GM12878 (cell line): ENCODE data around the gene CDX1. TPM values are rescaled to one million over a fixed set of nuclear protein-coding genes. Genes with fewer than 3 reads are reported as not detected.

ENCODE experiments used
- ATAC-seq: fragments of 200-7000 bp; cut with Tn5 transposase; 3 replicates; pipeline ENCODE4 v1.9.1; 2020; ENCODE audit warnings: mild to moderate bottlenecking, moderate library complexity
- BruUV-seq: library from RNA; stranded (reverse); fragments of 400-500 nt; replicated peaks from 2 replicates; lab custom pipeline; 2021; lab: Mats Ljungman, UMichigan
- CTCF ChIA-PET: fragments of 300-600 bp; sonication (Branson Sonifier 250); formaldehyde crosslinking; extraction: SDS; loops from one replicate; lab custom pipeline; 2021; ENCODE audit warnings: inconsistent platforms; lab: Yijun Ruan, JAX
- POLR2A ChIA-PET: fragments of 350-600 bp; formaldehyde crosslinking; extraction: SDS; loops from one replicate; lab custom pipeline; 2021; ENCODE audit warnings: inconsistent platforms; lab: Charles Lee
- RAD21 ChIA-PET: fragments of 300-600 bp; sonication (Branson Sonifier 250); formaldehyde crosslinking; loops from one replicate; lab custom pipeline; 2023; ENCODE audit warnings: antibody characterized with exemption; ENCODE audit not compliant: unreplicated experiment; lab: Charles Lee
- SMC1A ChIA-PET: fragments of 300-600 bp; sonication (Branson Sonifier 250); formaldehyde crosslinking; loops from one replicate; lab custom pipeline; 2023; ENCODE audit not compliant: unreplicated experiment, uncharacterized antibody; lab: Charles Lee
- DNase-seq: peaks from one replicate; pipeline ENCODE4 v3.0.0-alpha.2; 2011; ENCODE audit warnings: low read depth, low spot score
- FAIRE-seq: peaks from 3 replicates; lab custom pipeline; 2011; peaks lifted over from hg19 to GRCh38; lab: Jason Lieb, UNC
- H2AFZ ChIP-seq: 2 replicates; pipeline ENCODE4 v1.6.0; 2011; ENCODE audit warnings: low read depth, low read length, control low read depth; ENCODE audit not compliant: control insufficient read depth
- H3K27ac ChIP-seq: 2 replicates; pipeline ENCODE4 v1.5.1; 2011; ENCODE audit warnings: control low read depth; ENCODE audit not compliant: control insufficient read depth, insufficient read depth
- H3K27me3 ChIP-seq, 2 experiments: replicated peaks in 1 of 2; 2 replicates each; pipeline versions ENCODE4 v1.6.0 to v1.6.1; 2011; ENCODE audit warnings: low read length in 1 of 2; ENCODE audit not compliant: control insufficient read depth in 2 of 2, insufficient read depth in 2 of 2
- H3K36me3 ChIP-seq, 2 experiments: 2 replicates each; pipeline ENCODE4 v1.5.1; 2011; ENCODE audit warnings: low read length in 1 of 2; ENCODE audit not compliant: control insufficient read depth in 2 of 2, insufficient read depth in 2 of 2
- H3K4me1 ChIP-seq: 2 replicates; pipeline ENCODE4 v1.6.1; 2011; ENCODE audit warnings: mild to moderate bottlenecking, low read length, moderate library complexity, mixed read lengths; ENCODE audit not compliant: control insufficient read depth, insufficient read depth
- H3K4me2 ChIP-seq: 2 replicates; pipeline ENCODE4 v1.6.0; 2011; ENCODE audit warnings: control low read depth; ENCODE audit not compliant: control insufficient read depth, insufficient read depth
- H3K4me3 ChIP-seq: fragments of 200-600 bp; sonication (generic); 2 replicates; pipeline ENCODE4 v1.5.1; 2016
- H3K79me2 ChIP-seq: 2 replicates; pipeline ENCODE4 v1.6.0; 2011; ENCODE audit warnings: low read length; ENCODE audit not compliant: control insufficient read depth, insufficient read depth
- H3K9ac ChIP-seq: 2 replicates; pipeline ENCODE4 v1.8.0; 2011; ENCODE audit warnings: low read length, control low read depth, mixed read lengths; ENCODE audit not compliant: control insufficient read depth, insufficient read depth
- H3K9me3 ChIP-seq: replicated peaks from 3 replicates; pipeline ENCODE4 v1.5.1; 2011; ENCODE audit warnings: mild to moderate bottlenecking, low read length; ENCODE audit not compliant: control insufficient read depth, insufficient read depth
- H4K20me1 ChIP-seq: 2 replicates; pipeline ENCODE4 v1.6.0; 2011; ENCODE audit not compliant: control insufficient read depth, insufficient read depth
- CEBPB ChIP-seq, 2 experiments: fragments of 150-350 bp in 1 of 2; IDR thresholded peaks; 2 replicates each; pipeline ENCODE4 v1.6.1; 2012 to 2014; ENCODE audit warnings: low read depth in 2 of 2, low read length in 2 of 2, borderline replicate concordance in 1 of 2, inconsistent platforms in 1 of 2
- CHD4 ChIP-seq: fragments of 200-600 bp; sonication (generic); IDR thresholded peaks from 2 replicates; pipeline ENCODE4 v1.6.1; 2016; ENCODE audit warnings: mild to moderate bottlenecking
- EGR1 ChIP-seq, 2 experiments: IDR thresholded peaks; 1 replicate in 1 of 2; 2 replicates in 1 of 2; pipeline ENCODE4 v1.6.1; 2011 to 2012; ENCODE audit warnings: low read depth in 2 of 2, low read length in 2 of 2, borderline replicate concordance in 1 of 2, mild to moderate bottlenecking in 1 of 2, moderate library complexity in 1 of 2
- EP300 ChIP-seq, 2 experiments: fragments of 150-350 bp in 1 of 2; IDR thresholded peaks; 2 replicates each; pipeline ENCODE4 v1.6.1; 2011 to 2012; ENCODE audit warnings: low read depth in 2 of 2, low read length in 2 of 2, borderline replicate concordance in 1 of 2, improper control_type of control experiment in 1 of 2, inconsistent platforms in 1 of 2; ENCODE audit not compliant: control insufficient read depth in 1 of 2
- JUND ChIP-seq: IDR thresholded peaks from 2 replicates; pipeline ENCODE4 v1.6.1; 2012; ENCODE audit warnings: low read depth, mild to moderate bottlenecking, low read length, improper control_type of control experiment, moderate library complexity
- MTA3 ChIP-seq: IDR thresholded peaks from 2 replicates; pipeline ENCODE4 v1.6.1; 2012; ENCODE audit warnings: low read length, inconsistent platforms, borderline replicate concordance
- NFXL1 ChIP-seq: fragments of 450-650 bp; IDR thresholded peaks from 2 replicates; pipeline ENCODE4 v1.6.1; 2017; ENCODE audit warnings: antibody characterized with exemption, mild to moderate bottlenecking, borderline replicate concordance
- RUNX3 ChIP-seq: IDR thresholded peaks from 2 replicates; pipeline ENCODE4 v1.6.1; 2012; ENCODE audit warnings: low read length, inconsistent platforms
- SMAD5 ChIP-seq: IDR thresholded peaks from 2 replicates; pipeline ENCODE4 v1.6.1; 2016; ENCODE audit warnings: antibody characterized with exemption, low read depth
- SUPT20H ChIP-seq: IDR thresholded peaks from 2 replicates; pipeline ENCODE4 v1.6.1; 2011; ENCODE audit warnings: low read depth, mild to moderate bottlenecking, low read length, moderate library complexity, borderline replicate concordance; ENCODE audit not compliant: control insufficient read depth
- ZNF217 ChIP-seq: fragments of 450-650 bp; IDR thresholded peaks from 2 replicates; pipeline ENCODE4 v1.6.1; 2017; ENCODE audit warnings: antibody characterized with exemption, mild to moderate bottlenecking
- WGBS: methylation state at CpG from one replicate; pipeline ENCODE4 v1.1.6; 2016; ENCODE audit warnings: low lambda C conversion rate; ENCODE audit not compliant: insufficient replicate concordance, insufficient coverage; ENCODE audit errors: missing lambda C conversion rate; 5-methylcytosine and 5-hydroxymethylcytosine counted together
- in situ Hi-C: fragments of 300-500 bp; cut with MboI; formaldehyde crosslinking; loops from 9 replicates; pipeline ENCODE4 v1.14.3; 2018; ENCODE audit warnings: mixed read lengths
- intact Hi-C: fragments of 100-400 bp; cut with micrococcal nuclease; formaldehyde crosslinking; loops from one replicate; pipeline ENCODE4 v1.14.2; 2022; ENCODE audit not compliant: unreplicated experiment
- polyA plus RNA-seq, 11 experiments: library from polyadenylated mRNA; depleted of rRNA in 4 of 11; unstranded in 6 of 11; stranded (reverse) in 5 of 11; fragments of >200 nt; fragmentation: Nextera tagmentation in 4 of 11; fragmentation: Illumina TruSeq in 1 of 11; extraction: Ambion mirVana in 4 of 11; extraction: Trizol in 1 of 11; gene quantifications; 1 replicate in 1 of 11; 2 replicates in 10 of 11; pipeline versions ENCODE4 v1.2.1 to v1.2.3, GENCODE V29; 2011 to 2016; ENCODE audit warnings: inconsistent platforms in 2 of 11, missing spikeins in 2 of 11, low read depth in 1 of 11
- total RNA-seq, 4 experiments: library from RNA; depleted of rRNA in 3 of 4; stranded (reverse); fragments of >200 nt in 3 of 4; fragmentation: Illumina TruSeq in 1 of 4; extraction: Trizol in 1 of 4; gene quantifications; 2 replicates each; pipeline versions ENCODE4 v1.2.1 to v1.2.3, GENCODE V29; 2013 to 2021
- TF ChIP-seq, protein P1 (sequence below): fragments of 150-350 bp; IDR thresholded peaks from 2 replicates; pipeline ENCODE4 v1.6.1; 2014; ENCODE audit warnings: mild to moderate bottlenecking, low read depth, low read length
- TF ChIP-seq, protein P2 (sequence below): fragments of 450-650 bp; IDR thresholded peaks from 2 replicates; pipeline ENCODE4 v1.6.1; 2014; ENCODE audit warnings: mild to moderate bottlenecking
- TF ChIP-seq, protein P3 (sequence below): fragments of 450-650 bp; IDR thresholded peaks from 2 replicates; pipeline ENCODE4 v1.6.1; 2018; ENCODE audit warnings: borderline replicate concordance, mild to moderate bottlenecking; ENCODE audit not compliant: partially characterized antibody

Gene CDX1
- total and polyA plus RNA-seq, 10 of the 15 experiments (the other 5 are each of a cell fraction or from before 2014, with no cell fraction given): not detected

DNA sequence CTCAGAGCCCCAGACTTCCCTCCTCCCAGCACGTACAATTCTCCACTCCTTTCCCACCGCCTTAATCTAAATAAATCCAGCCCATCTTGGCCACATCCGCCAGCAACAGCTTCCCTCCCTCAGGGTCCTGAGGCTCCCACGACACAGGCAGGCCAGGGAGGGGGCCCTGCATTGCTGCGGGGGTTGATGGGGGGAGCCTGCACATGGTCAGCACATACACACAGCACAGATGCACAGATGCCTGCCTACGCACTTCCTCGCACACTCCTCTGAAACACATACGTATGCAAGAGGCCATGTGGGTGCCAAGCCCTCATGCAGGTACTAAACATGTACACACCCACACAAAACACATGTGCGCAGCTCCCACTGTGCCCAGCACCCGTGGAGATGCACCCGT lies 25.7 kb upstream of the CDX1 start (continued):
- TF ChIP-seq NFXL1 (no peak), ZNF217 (no peak), CEBPB (IDR thresholded peaks at IDR 0.05; ENCODE audit: borderline replicate concordance in 1 of 2, low read depth in 2 of 2, low read length in 2 of 2) (no peak)
- TF ChIP-seq, protein P1, sequence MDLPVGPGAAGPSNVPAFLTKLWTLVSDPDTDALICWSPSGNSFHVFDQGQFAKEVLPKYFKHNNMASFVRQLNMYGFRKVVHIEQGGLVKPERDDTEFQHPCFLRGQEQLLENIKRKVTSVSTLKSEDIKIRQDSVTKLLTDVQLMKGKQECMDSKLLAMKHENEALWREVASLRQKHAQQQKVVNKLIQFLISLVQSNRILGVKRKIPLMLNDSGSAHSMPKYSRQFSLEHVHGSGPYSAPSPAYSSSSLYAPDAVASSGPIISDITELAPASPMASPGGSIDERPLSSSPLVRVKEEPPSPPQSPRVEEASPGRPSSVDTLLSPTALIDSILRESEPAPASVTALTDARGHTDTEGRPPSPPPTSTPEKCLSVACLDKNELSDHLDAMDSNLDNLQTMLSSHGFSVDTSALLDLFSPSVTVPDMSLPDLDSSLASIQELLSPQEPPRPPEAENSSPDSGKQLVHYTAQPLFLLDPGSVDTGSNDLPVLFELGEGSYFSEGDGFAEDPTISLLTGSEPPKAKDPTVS: no peak

DNA sequence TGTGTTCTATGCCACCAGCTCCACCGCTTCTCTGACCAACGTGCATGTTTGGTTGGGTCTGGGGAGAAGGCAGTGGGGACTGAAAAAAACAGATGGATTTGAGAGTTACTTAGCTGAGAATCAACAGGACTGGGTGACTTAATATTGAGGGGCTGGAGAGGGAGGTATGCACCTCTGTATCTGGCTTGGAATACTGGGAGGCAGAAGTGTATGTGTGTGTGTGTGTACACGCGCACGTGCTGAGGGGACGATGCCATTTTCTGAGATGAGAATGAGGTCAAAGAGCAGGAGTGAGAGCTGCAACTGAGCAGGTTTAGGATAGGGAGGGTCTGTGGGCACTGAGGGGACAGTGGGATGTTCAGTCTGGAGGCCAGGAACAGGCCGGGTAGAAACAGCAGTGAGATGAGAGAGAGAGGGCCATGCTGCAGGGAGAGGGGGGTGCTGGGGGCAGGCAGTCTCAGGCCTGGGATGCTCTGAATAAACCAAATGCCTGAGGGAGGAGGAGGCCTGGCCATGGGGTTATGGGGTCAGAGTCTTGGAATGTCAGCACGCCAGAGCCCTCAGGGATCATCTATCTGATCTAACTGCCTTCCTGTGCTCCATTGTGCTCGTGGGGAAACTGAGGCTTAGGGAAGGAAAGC lies 24.9 kb upstream of the CDX1 start:
- no peaks in the 10 kb centered on the region for H3K27me3 ChIP-seq
- TF ChIP-seq RUNX3 (no peak), SMAD5 (no peak), CHD4 (no peak), SUPT20H (no peak), JUND (no peak), EP300 (IDR thresholded peaks at IDR 0.05; ENCODE audit: borderline replicate concordance in 1 of 2, control insufficient read depth in 1 of 2, low read depth in 2 of 2, low read length in 2 of 2) (no peak), EGR1 (IDR thresholded peaks at IDR 0.05; ENCODE audit: borderline replicate concordance in 1 of 2, low read depth in 2 of 2, low read length in 2 of 2) (no peak), MTA3 (no peak)
- TF ChIP-seq, protein P2, sequence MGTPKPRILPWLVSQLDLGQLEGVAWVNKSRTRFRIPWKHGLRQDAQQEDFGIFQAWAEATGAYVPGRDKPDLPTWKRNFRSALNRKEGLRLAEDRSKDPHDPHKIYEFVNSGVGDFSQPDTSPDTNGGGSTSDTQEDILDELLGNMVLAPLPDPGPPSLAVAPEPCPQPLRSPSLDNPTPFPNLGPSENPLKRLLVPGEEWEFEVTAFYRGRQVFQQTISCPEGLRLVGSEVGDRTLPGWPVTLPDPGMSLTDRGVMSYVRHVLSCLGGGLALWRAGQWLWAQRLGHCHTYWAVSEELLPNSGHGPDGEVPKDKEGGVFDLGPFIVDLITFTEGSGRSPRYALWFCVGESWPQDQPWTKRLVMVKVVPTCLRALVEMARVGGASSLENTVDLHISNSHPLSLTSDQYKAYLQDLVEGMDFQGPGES: no peak
- TF ChIP-seq, protein P3, sequence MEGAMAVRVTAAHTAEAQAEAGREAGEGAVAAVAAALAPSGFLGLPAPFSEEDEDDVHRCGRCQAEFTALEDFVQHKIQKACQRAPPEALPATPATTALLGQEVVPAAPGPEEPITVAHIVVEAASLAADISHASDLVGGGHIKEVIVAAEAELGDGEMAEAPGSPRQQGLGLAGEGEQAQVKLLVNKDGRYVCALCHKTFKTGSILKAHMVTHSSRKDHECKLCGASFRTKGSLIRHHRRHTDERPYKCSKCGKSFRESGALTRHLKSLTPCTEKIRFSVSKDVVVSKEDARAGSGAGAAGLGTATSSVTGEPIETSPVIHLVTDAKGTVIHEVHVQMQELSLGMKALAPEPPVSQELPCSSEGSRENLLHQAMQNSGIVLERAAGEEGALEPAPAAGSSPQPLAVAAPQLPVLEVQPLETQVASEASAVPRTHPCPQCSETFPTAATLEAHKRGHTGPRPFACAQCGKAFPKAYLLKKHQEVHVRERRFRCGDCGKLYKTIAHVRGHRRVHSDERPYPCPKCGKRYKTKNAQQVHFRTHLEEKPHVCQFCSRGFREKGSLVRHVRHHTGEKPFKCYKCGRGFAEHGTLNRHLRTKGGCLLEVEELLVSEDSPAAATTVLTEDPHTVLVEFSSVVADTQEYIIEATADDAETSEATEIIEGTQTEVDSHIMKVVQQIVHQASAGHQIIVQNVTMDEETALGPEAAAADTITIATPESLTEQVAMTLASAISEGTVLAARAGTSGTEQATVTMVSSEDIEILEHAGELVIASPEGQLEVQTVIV: no peak
- TF ChIP-seq, all 136 proteins: peak for 0
- DNase-seq: no peak
- no peak for FAIRE-seq
- no peak overlapping the region for H3K4me2 ChIP-seq
- ChIA-PET CTCF (interaction anchor here (0.5 kb wide), 1 partner anchor 18 kb away, joined by 3 read pairs; no protein-coding TSS in a partner anchor), RAD21 (no interaction called here), SMC1A (no interaction called here), POLR2A (no interaction called here)
- WGBS: 58% methylated on average over 9 of the region's 9 CpGs
- H3K9me3 ChIP-seq: no peaks in the 10 kb centered on the region
- BruUV-seq: no TSS peak
- H3K4me3 ChIP-seq: no peak overlapping the region
- intact Hi-C loops (no loop called here), in situ Hi-C loops (no loop called here)
- ATAC-seq: no peak
- H3K27ac ChIP-seq: no peak overlapping the region
- H3K36me3 ChIP-seq: no peaks in the 10 kb centered on the region
- no peaks in the 10 kb centered on the region for H4K20me1 ChIP-seq
- no peaks in the 10 kb centered on the region for H3K4me1 ChIP-seq
- H3K9ac ChIP-seq: no peak overlapping the region
- H2AFZ ChIP-seq: no peak overlapping the region
- H3K79me2 ChIP-seq: no peaks in the 10 kb centered on the region
